A673 (cell line): ENCODE measurements around the gene WDR41.

Experiments used
- CTCF ChIP-seq: fragments of 300-800, 200-600 bp; sonication (generic); conservative IDR thresholded peaks from 2 replicates; pipeline ENCODE4 v1.5.1; 2017; ENCODE audit warnings: low read depth, mild to moderate bottlenecking, antibody characterized with exemption, low read length, moderate library complexity, mixed read lengths
- EZH2 ChIP-seq: fragments of 200-600 bp; sonication (generic); IDR thresholded peaks from 2 replicates; pipeline ENCODE4 v1.6.1; 2017; ENCODE audit warnings: borderline replicate concordance, low read depth, mild to moderate bottlenecking, mixed read lengths, antibody characterized with exemption, low read length; ENCODE audit not compliant: poor library complexity, severe bottlenecking

DNA sequence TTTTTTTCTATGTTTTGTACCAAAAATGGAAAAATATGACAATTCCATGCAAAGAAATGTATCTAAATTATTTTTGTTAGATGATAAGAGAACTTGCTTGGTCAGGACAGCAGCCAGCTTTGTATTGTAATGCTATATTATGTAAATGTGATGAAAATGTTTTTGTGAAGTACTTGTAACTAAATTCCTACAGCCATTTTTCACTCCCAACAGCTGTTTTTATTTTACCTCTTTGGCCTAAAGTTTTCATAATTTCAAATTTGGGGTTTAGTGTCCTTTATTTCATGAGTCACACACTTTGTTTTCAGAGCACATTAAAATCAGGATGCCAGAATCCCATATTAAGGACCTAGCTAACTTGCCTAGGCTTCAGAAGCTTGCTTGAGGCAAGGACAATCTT is 64.1 kb downstream of the WDR41 start:
- no peak for TF ChIP-seq CTCF
- TF ChIP-seq EZH2: no peak
